Coronary artery (tissue), 2 donors: ENCODE results near the gene BTBD7.
A peak's percentile ranks its signal among the peaks of the same experiment; 100 is the strongest.
"Not testable (repeated sequence)": the region's sequence is repeated elsewhere in the genome, so short reads cannot be mapped to it uniquely, and the experiment has no call there.

Experiments
- DNase-seq: peaks from one replicate; pipeline ENCODE4 v3.0.0-alpha.2; 2017; ENCODE audit warnings: low spot score
- H3K27ac ChIP-seq, 2 donors: fragments of 200-600 bp; sonication (generic); one replicate each; pipeline ENCODE4 v1.5.1; 2016 to 2019
- H3K4me3 ChIP-seq: fragments of 200-600 bp; sonication (generic); 2 replicates; pipeline ENCODE4 v1.5.1; 2016; ENCODE audit warnings: mild to moderate bottlenecking, moderate library complexity
- CTCF ChIP-seq: fragments of 200-600 bp; sonication (generic); IDR thresholded peaks from one replicate; pipeline ENCODE4 v1.5.1; 2019; ENCODE audit warnings: antibody characterized with exemption

BTBD7 gene

GRCh38 chr14:93332853-93333630, at the start of gene BTBD7:
Gene BTBD7, minus strand, starts transcription at chr14:93333036. Its CDS starts 36,985 bp downstream, at chr14:93296051.
- TF ChIP-seq CTCF = no peak
- Histone ChIP-seq H3K27ac (peak within 1 kb of the TSS; percentile 95 to 100), H3K4me3 (peak within 1 kb of the TSS; percentile 98)
- peak; percentile 96 for DNase-seq

- Histone ChIP-seq H3K27ac (no peak overlapping the region), H3K4me3 (no peak overlapping the region)
- DNase-seq = no peak
- TF ChIP-seq CTCF = no peak
Observed at GRCh38 chr14:93381644-93382043, 48.8 kb upstream of the BTBD7 start.

- Histone ChIP-seq H3K4me3 (no peak overlapping the region), H3K27ac (no peak overlapping the region)
- TF ChIP-seq CTCF = no peak
- DNase-seq = no peak
Observed at GRCh38 chr14:93379831-93380230, 47.0 kb upstream of the BTBD7 start.

- DNase-seq = no peak
- no peak overlapping the region for H3K27ac ChIP-seq
- no peak for TF ChIP-seq CTCF
- no peak overlapping the region for H3K4me3 ChIP-seq
Observed at GRCh38 chr14:93375673-93376156, 42.9 kb upstream of the BTBD7 start.

- H3K4me3 ChIP-seq = no peak overlapping the region
- DNase-seq = no peak
- H3K27ac ChIP-seq = no peak overlapping the region
- no peak for TF ChIP-seq CTCF
Observed at GRCh38 chr14:93369713-93370266, 37.0 kb upstream of the BTBD7 start.

GRCh38 chr14:93368996-93369712, 36.3 kb upstream of the BTBD7 start:
- no peak for TF ChIP-seq CTCF
- no peak overlapping the region for H3K27ac ChIP-seq
- no peak overlapping the region for H3K4me3 ChIP-seq
- DNase-seq = no peak

- H3K27ac ChIP-seq, DNase-seq, H3K4me3 ChIP-seq: not testable (repeated sequence)
Observed at GRCh38 chr14:93354873-93355272, 22.0 kb upstream of the BTBD7 start.
